Uterus (tissue), 2 donors: ENCODE results near the gene RPS6KC1.

Source experiments
- CTCF ChIP-seq, 4 experiments: fragments of 200-600 bp in 2 of 4; fragments of 450-650 bp in 2 of 4; sonication (generic) in 2 of 4; IDR thresholded peaks; one replicate each; pipeline ENCODE4 v1.5.1; 2016 to 2019; ENCODE audit warnings: antibody characterized with exemption in 4 of 4, mild to moderate bottlenecking in 2 of 4, moderate library complexity in 1 of 4
- POLR2A ChIP-seq, 2 donors: fragments of 450-650 bp; IDR thresholded peaks; one replicate each; pipeline ENCODE4 v1.6.1; 2016; ENCODE audit warnings: antibody characterized with exemption in 2 of 2, mild to moderate bottlenecking in 1 of 2, moderate library complexity in 1 of 2

GRCh38 chr1:213231795-213232231, 180.8 kb downstream of the RPS6KC1 start:
- TF ChIP-seq CTCF (IDR thresholded peaks at IDR 0.05) (no peak), POLR2A (IDR thresholded peaks at IDR 0.05) (no peak)
